NCI-H2196 (cell line): ENCODE measurements around the gene STAG1.
"Not testable (repeated sequence)": the region's sequence is repeated elsewhere in the genome, so short reads cannot be mapped to it uniquely, and the experiment has no call there.

Experiments used
- DNase-seq: peaks from one replicate; lab custom pipeline; 2025; ENCODE audit not compliant: unreplicated experiment; lab: John Stamatoyannopoulos, UW

The STAG1 gene

DNA sequence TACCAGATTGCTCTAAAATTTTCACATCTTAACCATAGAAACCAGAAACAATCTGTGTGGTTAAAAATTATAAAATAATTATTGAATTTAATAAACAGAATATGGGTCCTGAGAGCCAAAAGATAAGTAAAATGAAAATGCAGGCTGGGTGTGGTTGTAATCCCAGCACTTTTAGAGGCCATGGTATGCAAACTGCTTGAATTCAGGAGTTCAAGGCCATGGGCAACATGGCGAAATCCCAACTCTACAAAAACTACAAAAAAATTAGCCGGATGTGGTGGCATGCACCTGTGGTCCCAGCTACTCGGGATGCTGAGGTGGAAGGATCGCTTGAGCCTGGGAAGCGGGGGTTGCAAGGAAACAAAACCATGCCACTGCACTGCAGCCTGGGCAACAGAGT is 236.1 kb downstream of the STAG1 start:
- no peak for DNase-seq

DNA sequence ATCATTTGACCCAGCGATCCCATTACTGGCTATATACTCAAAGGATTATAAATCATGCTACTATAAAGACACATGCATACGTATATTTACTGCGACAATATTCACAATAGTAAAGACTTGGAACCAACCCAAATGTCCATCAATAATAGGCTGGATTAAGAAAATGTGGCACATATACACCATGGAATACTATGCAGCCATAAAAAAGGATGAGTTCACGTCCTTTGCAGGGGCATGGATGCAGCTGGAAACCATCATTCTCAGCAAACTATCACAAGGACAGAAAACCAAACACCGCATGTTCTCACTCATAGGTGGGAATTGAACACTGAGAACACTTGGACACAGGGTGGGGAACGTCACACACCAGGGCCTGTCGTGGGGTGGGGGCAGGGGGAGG is 237.6 kb downstream of the STAG1 start:
- DNase-seq: not testable (repeated sequence)

DNA sequence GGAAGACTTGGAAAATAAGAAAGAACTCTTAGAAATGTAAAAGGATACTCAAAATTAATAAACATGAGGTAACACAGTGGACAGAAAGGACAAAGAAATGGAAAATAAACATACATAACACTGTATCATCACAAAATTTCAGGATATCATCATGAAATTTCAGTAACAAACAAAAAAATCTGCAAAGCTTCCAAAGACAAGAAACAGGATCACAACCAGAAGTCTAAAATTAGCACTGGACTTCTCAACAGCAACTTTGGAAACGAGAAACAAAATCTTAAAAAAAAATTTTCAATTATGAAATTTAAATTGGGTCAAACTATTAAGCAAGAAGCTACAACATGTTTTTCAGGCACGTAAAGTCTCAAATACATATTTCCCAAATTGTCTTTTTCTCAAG is 238.8 kb downstream of the STAG1 start:
- no peak for DNase-seq

DNA sequence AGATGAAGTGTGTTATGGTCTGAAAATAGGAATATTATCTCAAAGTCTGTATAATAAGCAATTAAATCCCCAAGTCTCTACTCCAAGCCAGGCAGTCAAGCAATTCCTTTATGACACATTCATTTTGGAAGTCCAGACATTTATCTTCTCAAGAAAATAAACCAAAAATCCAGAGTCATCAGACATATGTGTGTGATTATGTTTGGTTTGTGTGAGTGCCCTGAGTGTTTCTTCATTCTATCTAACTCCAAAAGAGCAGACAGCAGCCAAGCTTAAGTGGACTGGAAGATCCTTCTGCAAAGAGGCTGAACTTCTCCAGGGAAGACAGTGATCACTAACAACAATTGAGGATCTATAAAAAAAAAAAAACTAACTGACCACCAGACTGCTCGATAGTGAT is 239.8 kb downstream of the STAG1 start:
- no peak for DNase-seq

DNA sequence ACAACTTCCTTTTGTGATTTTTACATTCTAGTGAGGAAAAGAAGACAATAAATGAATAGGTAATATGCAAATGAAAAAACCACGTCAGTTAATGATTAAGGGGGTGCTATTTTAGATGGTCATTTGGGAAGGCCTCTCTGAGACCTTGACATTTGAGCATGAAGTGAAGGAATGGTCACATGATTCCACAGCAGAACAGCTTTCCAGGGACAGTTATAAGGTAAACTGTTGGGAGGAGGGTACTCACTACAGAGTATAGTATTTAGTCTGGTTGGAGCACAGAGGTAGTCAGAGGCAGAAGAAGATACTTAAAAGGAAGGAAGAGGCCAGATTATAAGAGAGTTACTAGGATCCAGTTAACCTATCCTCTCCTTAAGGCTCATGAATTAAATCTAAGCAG is 246.5 kb downstream of the STAG1 start:
- DNase-seq: no peak

DNA sequence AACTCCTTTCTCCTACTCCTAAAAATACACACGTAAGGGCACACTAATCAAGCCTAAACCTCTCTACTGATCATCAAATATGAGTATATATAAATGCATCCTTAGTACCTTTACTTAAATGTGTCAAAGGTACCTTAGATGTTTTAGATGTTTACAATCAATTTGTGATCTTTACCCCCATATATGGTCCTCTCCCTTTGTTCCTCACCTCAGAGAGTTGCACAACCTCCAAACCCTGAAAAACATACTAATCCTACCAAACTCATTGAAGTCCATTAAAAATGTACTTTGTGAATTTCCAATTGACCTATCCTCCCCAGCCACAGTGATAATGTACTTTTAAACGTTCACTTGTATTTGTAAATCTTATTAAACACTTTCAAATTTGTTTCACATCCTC is 249.1 kb downstream of the STAG1 start:
- DNase-seq: no peak

DNA sequence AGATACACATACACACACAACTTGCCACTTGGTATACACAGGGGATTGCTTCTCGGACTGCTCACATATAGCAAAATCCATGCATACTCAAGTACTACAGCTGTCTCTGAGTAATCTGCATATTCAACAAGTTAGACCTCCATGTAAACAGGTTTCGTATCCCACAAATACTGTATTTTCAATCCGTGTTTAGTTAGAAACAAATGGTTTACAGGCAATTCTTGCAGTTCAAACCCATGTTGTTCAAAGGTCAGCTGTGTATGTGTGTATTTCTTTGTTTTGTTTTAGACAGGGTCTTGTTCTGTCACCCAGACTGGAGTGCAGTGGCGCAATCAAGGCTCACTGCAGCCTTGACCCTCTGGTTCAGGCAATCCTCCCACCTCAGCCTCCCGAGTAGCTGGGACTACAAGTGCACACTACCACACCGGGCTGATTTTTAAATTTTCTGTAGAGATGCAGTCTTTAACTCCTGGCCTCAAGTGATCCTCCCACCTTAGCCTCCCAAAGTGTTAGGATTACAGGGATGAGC is 253.2 kb downstream of the STAG1 start:
- DNase-seq: no peak

DNA sequence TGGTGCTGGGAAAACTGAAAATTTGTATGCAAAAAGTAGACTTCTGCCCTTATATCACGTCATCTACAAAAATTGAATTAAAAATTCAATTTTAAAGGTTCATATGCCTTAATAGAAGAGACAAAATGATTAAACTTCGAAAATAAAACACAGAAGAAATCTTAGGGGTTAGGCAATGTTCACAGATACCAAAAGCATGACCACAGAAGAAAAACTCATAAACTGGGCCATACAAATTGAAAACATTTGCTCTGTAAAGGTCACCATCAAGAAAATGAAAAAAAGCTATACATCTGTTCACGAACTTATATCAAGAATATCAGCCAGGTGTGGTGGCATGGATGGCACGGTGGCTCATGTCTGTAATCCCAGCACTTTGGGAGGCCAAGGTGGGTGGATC is 257.0 kb downstream of the STAG1 start:
- DNase-seq: no peak

DNA sequence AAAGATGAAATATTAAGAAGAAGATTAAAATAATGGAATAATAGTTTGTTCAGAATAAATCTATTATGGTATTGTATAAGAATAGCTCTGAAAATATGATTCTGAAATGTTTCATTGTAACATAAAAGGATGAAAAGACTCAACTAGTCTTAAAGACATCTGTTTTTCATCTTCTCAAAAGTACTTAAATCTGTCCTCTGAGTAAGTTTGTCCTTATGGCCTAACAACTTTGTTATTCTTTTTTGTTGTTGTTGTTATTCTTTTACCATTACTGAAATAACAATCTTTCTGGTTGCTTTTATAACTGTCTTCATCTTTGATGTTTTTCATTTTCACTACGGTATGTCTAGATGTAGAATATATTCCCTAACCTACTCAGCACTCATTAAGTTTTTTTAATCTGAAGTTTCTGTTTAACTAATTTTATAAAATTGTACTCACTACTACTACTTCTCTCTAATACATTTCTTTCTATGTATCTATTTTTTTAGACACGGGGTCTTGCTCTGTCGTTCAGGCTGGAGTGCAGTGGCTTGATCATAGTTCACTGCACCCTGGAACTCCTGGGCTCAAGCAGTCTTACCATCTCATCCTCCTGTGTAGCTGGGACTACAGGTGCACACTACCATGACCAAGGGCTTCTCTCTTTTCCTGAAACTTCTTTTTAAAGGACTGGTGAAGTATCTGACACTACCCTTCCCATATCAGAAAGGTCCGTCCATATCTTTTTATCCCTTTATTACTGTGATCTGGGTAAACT is 261.4 kb downstream of the STAG1 start:
- no peak for DNase-seq

DNA sequence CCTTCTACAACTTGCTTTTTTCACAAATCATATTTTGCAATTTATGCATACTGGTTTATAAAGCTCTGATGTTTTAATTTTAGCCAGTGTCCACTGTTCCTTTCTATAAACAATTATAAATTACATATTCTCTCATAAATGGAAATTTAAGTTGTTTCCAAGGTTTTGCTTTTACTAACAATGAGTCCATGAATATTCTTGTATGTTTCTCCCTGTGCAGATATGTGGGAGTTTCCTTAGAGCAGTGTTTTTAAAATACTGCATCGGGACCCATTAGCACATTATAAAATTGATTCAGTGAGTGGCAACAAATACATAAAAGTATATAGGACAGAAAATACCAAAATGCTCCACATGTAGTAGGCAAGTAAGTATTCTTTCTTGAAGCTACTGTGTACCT is 266.4 kb downstream of the STAG1 start:
- no peak for DNase-seq

DNA sequence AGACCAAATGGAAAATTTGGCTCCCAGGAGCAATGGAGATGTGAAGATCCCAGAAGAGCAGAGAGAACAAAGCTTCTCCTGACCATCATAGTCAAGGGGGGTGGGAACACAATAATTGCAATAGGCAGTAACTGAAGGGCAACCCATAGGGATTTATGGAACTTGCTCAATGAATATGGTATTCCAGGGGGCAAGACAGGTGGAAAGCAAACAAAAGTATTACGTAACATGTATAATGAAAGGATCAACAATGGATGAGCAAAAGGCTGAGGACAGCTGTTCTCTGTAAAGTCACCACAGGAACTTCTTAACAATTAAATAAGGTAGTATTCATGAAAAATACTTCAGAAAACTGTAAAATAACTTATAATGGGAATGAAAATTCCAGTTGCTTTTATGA is 275.9 kb downstream of the STAG1 start:
- DNase-seq: no peak

DNA sequence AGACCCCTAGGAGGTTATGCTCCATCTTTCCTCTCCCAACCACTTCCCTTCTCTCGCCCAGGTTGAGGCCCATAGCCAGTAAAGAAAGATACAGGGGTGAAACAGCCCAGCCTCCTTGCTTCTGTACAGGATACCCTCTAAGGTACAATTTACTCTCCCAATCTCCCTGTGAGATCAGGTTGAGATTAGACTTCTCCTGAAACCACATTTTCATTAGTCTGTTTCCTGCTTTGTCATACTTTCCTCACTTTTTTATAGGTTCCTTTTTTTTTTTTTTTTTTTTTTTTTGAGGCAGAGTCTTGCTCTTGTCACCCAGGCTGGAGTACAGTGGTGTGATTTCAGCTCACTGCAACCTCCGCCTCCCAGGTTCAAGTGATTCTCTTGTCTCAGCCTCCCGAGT is 277.3 kb downstream of the STAG1 start:
- DNase-seq: not testable (repeated sequence)

DNA sequence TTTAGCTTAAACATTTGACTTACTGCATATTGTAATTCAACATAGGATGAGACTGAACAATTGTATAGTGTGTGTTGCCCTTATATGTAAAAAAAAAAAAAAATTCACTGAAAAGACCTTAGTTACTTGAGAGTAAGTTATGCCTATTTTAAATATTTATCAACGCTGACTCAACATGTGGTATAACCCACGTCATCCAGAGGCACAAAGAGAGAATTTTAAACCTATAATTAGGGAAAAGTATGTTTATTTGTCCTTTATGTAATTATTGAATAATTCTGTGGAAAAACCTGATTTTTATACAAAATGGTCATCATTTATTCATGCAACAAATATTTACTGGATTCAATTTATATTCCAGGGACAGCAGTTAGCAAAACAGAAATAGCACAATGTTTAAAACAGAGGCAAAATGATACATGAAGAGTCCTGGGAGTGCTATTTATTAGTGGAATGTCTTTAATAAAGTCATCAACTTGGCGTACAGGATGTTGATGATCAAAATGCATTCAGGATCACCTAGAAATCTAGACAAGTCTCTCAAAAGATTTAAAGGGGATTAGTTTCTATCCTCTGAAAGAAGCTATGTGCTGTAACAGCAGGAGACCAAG is 278.4 kb downstream of the STAG1 start:
- no peak for DNase-seq

DNA sequence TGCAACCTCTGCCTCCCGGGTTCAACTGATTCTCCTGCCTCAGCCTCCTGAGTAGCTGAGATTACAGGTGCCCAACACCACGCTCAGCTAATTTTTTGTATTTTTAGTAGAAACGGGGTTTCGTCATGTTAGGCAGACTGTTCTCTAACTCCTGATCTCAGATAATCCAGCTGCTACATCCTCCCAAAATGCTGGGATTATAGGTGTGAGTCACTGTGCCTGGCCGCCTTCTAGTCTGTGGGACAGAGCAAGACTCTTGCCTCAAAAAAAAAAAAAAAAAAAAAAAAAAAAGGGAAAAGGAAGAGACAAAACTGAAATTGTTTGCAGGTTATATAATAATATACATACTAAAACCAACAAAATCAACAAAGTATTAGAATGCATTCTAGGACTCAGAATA is 286.9 kb downstream of the STAG1 start:
- no peak for DNase-seq

DNA sequence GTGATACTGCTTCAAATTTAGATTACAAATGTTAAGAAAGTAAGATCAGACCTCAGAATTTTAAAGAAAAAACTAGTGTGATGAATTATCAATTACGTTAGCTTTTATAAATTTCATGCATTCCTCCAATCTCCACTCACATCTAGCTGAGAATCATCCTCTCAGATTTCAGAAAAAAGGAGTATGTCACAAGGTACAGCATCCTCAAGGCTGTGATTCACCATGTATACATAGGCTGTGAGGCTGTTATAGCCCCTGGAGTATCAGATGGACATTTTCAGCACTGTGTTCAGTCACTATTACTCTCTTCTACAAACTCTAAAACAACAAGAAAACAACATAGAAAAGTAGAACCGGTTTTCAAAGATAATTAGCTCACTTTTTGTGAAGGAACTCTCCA is 287.7 kb downstream of the STAG1 start:
- DNase-seq: no peak

DNA sequence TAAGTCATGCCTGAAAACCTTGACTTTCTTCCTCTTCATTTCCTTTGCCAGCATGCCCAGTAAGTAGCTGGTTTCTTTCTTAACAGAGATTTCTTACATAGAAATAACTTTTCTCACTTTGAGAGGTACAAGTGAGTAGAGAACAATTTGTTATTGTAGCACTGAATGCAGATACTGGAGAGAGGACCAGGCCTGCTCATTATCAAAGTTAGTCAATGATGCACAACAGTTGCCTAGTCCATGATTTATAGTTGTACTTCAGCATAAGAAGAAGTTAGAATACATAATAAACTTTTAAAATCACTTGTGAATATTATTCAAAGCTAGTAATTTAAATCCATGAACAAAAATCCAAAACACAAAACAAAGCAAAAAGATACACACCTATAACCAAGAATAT is 289.0 kb downstream of the STAG1 start:
- no peak for DNase-seq

DNA sequence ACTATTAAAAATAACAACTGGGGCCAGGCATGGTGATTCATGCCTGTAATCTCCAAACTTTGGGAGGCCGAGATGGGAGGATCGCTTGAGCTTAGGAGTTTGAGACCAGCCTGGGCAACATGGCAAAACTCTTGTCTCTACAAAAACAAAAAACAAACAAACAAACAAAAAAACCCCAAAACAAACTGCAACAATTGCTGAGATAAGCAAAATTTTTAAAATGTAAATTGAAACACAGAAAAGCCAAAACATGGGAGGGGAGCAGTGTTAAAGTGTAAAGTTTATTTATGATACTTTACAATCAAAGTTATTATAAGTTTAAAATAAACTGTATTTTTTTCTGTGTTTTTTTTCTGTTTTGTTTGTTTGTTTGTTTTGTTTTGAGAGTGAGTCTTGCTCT is 294.4 kb downstream of the STAG1 start:
- DNase-seq: no peak

DNA sequence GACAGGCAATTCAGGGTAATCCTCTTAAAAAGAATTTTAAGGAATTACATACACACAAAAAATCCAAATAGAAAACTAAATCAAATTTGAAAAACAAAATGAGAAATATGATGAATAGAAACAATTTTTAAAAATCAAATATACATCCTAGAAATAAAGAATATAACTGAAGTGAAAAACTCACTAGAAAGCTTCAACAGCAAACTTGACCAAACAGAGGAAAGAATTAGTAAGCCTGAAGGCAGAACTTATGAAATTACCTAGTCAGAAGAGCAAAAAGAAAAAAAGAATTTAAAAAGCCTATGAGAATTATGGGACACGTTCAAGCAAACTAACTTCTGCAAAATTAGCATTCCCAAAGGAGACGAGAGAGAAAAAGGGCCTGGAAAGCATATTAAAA is 296.0 kb downstream of the STAG1 start:
- no peak for DNase-seq

DNA sequence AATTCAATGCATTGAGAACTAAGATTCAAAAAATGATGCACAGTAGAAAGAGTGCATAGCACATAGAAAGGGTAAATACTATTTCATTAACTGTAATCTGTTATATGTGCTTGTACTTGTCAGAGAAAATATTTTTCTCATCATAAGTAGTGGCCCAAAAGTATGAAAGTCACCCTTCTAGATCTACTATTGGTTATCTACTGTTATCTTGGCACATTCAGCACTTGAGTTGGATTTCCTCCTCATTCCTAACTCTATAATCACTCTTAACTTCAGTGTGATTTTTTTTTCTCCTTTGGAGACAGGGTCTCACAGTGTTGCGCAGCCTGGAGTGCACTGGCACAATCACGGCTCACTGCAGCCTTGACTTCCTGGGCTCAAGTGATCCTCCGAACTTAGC is 307.6 kb downstream of the STAG1 start:
- DNase-seq: no peak

DNA sequence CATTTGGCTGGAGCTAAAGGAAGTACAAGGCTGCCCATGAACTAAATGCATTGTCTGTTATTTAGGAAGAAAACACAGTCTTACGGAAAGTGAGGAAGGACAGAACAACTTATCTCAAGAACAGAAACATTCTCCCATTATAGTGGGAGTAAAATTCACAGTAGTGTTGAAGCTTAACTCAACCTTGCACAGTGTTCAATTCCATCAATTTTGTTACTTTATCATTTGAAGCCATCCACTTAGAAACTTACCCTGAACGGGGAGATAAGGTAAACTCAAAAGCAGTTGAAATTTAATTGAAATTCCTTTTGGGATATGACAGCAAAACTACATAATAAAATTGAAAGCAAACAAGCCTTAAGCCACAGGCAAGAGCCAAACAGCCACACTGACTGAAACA is 315.1 kb downstream of the STAG1 start:
- no peak for DNase-seq

DNA sequence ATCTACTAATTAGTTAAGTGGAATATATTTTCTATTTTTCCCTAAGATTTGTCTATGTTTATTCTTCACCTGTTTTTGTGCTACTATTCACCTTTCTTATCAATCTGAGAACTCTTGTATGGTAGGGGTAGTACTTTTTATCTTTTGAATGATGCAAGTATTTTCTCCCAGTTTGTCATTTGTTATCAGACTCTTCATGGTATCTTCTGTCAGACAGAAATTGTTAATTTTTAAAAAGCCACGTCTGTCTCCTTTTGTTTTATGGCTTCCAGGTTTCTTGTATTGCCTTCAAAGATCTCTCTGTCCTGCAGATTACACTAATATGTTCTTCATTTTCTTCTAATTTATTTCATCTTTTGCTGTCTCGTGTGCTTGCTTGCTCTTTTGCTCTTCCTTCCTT is 317.7 kb downstream of the STAG1 start:
- no peak for DNase-seq

DNA sequence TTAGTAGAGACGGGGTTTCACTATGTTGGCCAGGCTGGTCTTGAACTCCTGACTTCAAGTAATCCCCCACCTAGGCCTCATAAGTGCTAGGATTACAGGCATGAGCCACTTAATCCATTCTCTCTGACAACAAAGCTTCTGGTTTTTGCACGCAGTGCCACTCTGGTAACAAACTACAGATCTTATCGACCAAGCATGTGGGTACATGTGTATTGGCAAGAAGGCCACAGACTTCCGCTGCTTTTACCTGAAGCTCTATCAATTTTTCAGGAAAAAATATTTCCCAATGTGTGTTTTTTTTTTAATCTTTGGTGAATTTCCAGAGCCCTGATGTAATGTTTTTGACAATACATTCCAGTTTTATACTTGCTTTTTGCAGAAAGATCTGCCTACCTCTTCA is 319.5 kb downstream of the STAG1 start:
- DNase-seq: no peak

DNA sequence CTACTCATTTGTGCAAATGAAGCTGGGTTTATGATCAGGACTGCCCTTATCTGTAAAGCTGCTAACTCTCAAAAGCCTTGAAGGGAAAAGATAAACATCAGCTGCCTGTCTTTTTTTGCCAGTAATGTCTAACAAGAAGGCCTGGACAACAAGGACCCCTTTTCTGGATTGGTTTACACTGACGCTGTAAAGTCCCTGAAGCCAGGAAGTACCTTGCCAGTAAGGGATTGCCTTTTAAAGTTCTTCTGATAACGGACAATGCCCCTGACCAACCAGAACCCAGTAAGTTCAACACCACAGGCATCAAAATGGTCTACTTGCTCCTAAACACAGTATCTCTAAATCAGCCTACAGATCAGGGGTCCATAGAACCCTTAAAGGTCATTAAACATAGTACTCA is 324.0 kb downstream of the STAG1 start:
- DNase-seq: no peak
